OCI-LY3 (cell line): ENCODE results near the gene PTGS1.
"Not testable (repeated sequence)": the region's sequence is repeated elsewhere in the genome, so short reads cannot be mapped to it uniquely, and the experiment has no call there.

Experiments used
- H2AFZ ChIP-seq: fragments of 200-600, 300-600 bp; shearing (Covaris generic); 2 replicates; pipeline ENCODE4 v1.6.0; 2014; ENCODE audit warnings: antibody characterized with exemption, low read depth, low read length
- H3K27ac ChIP-seq: fragments of 200-600, 300-600 bp; sonication (generic); 2 replicates; pipeline ENCODE4 v1.5.1; 2014; ENCODE audit warnings: mild to moderate bottlenecking, low read length, moderate library complexity, mixed read lengths
- H3K27me3 ChIP-seq: fragments of 200-600, 300-600 bp; sonication (generic); 2 replicates; pipeline ENCODE4 v1.6.1; 2014; ENCODE audit warnings: low read depth, low read length, mixed read lengths
- H3K36me3 ChIP-seq: fragments of 200-600, 300-600 bp; sonication (generic); replicated peaks from 2 replicates; pipeline ENCODE3; 2014; ENCODE audit warnings: low read depth, low read length, mixed read lengths
- H3K4me1 ChIP-seq: fragments of 300-600, 200-600 bp; sonication (generic); 2 replicates; pipeline ENCODE4 v1.6.1; 2014; ENCODE audit warnings: low read length, mixed read lengths
- H3K4me2 ChIP-seq: fragments of 200-600, 300-600 bp; sonication (generic); 2 replicates; pipeline ENCODE4 v1.6.1; 2014; ENCODE audit warnings: low read length, mixed read lengths
- H3K4me3 ChIP-seq: fragments of 300-600, 200-600 bp; sonication (generic); 2 replicates; pipeline ENCODE4 v1.5.1; 2014; ENCODE audit warnings: antibody characterized with exemption, mild to moderate bottlenecking, low read length, moderate library complexity
- H3K79me2 ChIP-seq: fragments of 300-600, 200-600 bp; shearing (Covaris generic); 2 replicates; pipeline ENCODE4 v1.6.1; 2014; ENCODE audit warnings: mild to moderate bottlenecking, low read length, mixed read lengths
- H3K9ac ChIP-seq: fragments of 300-600, 200-600 bp; shearing (Covaris generic); 2 replicates; pipeline ENCODE4 v1.6.0; 2014; ENCODE audit warnings: mild to moderate bottlenecking, low read length, moderate library complexity
- H3K9me3 ChIP-seq: fragments of 200-600, 300-600 bp; shearing (Covaris generic); 2 replicates; pipeline ENCODE4 v1.6.1; 2014; ENCODE audit warnings: low read length, mixed read lengths; ENCODE audit not compliant: insufficient read depth
- H4K20me1 ChIP-seq: fragments of 200-600, 300-600 bp; sonication (generic); 2 replicates; pipeline ENCODE4 v1.6.1; 2016; ENCODE audit warnings: low read length, mixed read lengths; ENCODE audit not compliant: insufficient read depth
- CTCF ChIP-seq: fragments of 200-600, 300-600 bp; sonication (generic); IDR thresholded peaks from 2 replicates; pipeline ENCODE4 v1.5.1; 2014; ENCODE audit warnings: antibody characterized with exemption, low read length, low read depth
- EZH2phosphoT487 ChIP-seq: fragments of 200-600 bp; shearing (Covaris generic); IDR thresholded peaks from 2 replicates; pipeline ENCODE4 v1.6.1; 2018; ENCODE audit warnings: antibody characterized with exemption, mixed run types, low read depth

The PTGS1 gene

DNA sequence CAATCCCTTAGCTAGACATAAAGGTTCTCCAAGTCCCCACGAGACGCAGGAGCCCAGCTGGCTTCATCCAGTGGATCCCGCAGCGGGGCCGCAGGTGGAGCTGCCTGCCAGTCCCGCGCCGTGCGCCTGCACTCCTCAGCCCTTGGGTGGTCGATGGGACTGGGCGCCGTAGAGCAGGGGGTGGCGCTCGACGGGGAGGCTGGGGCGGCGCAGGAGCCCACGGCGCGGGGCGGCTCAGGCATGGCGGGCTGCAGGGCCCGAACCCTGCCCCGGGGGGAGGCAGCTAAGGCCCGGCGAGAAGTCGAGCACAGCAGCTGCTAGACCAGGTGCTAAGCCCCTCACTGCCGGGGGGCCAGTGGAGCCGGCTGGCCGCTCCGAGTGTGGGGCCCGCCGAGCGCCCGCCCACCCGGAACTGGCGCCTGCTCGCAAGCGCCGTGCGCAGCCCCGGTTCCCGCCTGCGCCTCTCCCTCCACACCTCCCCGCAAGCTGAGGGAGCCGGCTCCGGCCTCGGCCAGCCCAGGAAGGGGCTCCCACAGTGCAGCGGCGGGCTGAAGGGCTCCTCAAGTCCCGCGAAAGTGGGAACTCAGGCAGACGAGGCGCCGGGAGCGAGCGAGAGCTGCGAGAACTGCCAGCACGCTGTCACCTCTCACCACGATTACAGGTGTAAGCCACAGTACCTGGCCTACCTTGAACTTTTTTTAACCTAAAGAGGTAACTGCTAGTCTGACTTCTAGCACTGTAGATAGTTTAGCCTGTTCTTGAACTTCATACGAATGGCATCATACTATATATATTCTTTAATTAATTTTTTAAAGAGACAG is 35.5 kb downstream of the PTGS1 start:
- no peak overlapping the region for H3K4me2 ChIP-seq
- peaks cover 8% of the 10 kb centered on the region for H3K4me1 ChIP-seq
- H4K20me1 ChIP-seq = no peaks in the 10 kb centered on the region
- H3K27me3 ChIP-seq = no peaks in the 10 kb centered on the region
- TF ChIP-seq EZH2phosphoT487 (no peak), CTCF (no peak)
- H3K79me2 ChIP-seq = no peaks in the 10 kb centered on the region
- no peak overlapping the region for H2AFZ ChIP-seq
- no peaks in the 10 kb centered on the region for H3K9me3 ChIP-seq
- H3K4me3 ChIP-seq = no peak overlapping the region
- H3K27ac ChIP-seq = no peak overlapping the region
- no peak overlapping the region for H3K9ac ChIP-seq
- no peaks in the 10 kb centered on the region for H3K36me3 ChIP-seq

GRCh38 chr9:122414108-122414507 is 43.3 kb downstream of the PTGS1 start:
- not testable (repeated sequence) for H3K36me3 ChIP-seq, H3K9me3 ChIP-seq, H3K4me3 ChIP-seq, H3K4me2 ChIP-seq, H4K20me1 ChIP-seq, H3K27me3 ChIP-seq, H3K79me2 ChIP-seq, H2AFZ ChIP-seq, H3K27ac ChIP-seq, H3K9ac ChIP-seq, H3K4me1 ChIP-seq

GRCh38 chr9:122418016-122418415 is 47.2 kb downstream of the PTGS1 start:
- Histone ChIP-seq H4K20me1 (no peaks in the 10 kb centered on the region), H3K79me2 (no peaks in the 10 kb centered on the region), H2AFZ (no peak overlapping the region), H3K27me3 (no peaks in the 10 kb centered on the region), H3K27ac (no peak overlapping the region), H3K4me3 (no peak overlapping the region), H3K36me3 (no peaks in the 10 kb centered on the region), H3K9ac (no peak overlapping the region), H3K4me2 (no peak overlapping the region), H3K9me3 (peaks cover 6% of the 10 kb centered on the region; the same call in 1 of the 2 replicates), H3K4me1 (no peaks in the 10 kb centered on the region)
- TF ChIP-seq EZH2phosphoT487 (no peak), CTCF (no peak)

DNA sequence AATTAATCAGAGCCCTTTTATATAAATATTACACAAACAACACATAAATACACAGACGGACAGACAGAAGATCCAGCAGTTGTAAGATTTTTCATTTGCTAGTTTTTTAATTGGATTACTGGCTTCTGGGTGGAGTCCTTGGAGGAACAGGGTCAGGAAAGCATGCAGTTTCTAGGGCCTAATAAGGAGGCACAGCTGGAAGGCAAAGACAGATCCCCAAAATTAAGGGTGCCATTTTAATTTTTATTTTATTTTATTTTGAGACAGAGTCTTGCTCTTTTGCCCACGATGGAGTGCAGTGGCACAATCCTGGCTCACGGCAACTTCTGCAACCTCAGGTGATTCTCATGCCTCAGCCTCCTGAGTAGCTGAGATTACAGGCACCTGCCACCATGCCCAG is 49.5 kb downstream of the PTGS1 start:
- TF ChIP-seq EZH2phosphoT487 = no peak
- no peak for TF ChIP-seq CTCF
- H3K9me3 ChIP-seq = peaks cover 6% of the 10 kb centered on the region; the same call in 1 of the 2 replicates
- H3K27ac ChIP-seq = no peak overlapping the region

More for the DNA sequence above, 49.5 kb downstream of the PTGS1 start:
- no peaks in the 10 kb centered on the region for H3K27me3 ChIP-seq
- no peaks in the 10 kb centered on the region for H3K4me1 ChIP-seq
- H4K20me1 ChIP-seq = no peaks in the 10 kb centered on the region
- no peak overlapping the region for H3K4me2 ChIP-seq
- H2AFZ ChIP-seq = no peak overlapping the region
- H3K4me3 ChIP-seq = no peak overlapping the region
- H3K9ac ChIP-seq = no peak overlapping the region
- H3K36me3 ChIP-seq = no peaks in the 10 kb centered on the region
- no peaks in the 10 kb centered on the region for H3K79me2 ChIP-seq
